Neural crest cell (in vitro differentiated cells): Measurements from ENCODE around the gene GORASP2. TPM values are rescaled to one million over a fixed set of nuclear protein-coding genes. Genes with fewer than 3 reads are reported as not detected.

Experiments
- DNase-seq: peaks from one replicate; pipeline ENCODE4 v3.0.0; 2021; ENCODE audit warnings: low read depth, mixed read lengths, low spot score
- H3K27ac Mint-ChIP-seq: one replicate; pipeline ENCODE4 v1.8.0; 2021; ENCODE audit warnings: mild to moderate bottlenecking, mixed read lengths; ENCODE audit not compliant: unreplicated experiment
- H3K27me3 Mint-ChIP-seq: 2 replicates; pipeline ENCODE4 v1.8.0; 2021; ENCODE audit warnings: low read depth, mild to moderate bottlenecking, mixed read lengths
- H3K36me3 Mint-ChIP-seq: 2 replicates; pipeline ENCODE4 v1.8.0; 2021; ENCODE audit warnings: low read depth, mild to moderate bottlenecking, mixed read lengths
- H3K4me1 Mint-ChIP-seq: 2 replicates; pipeline ENCODE4 v1.8.0; 2021; ENCODE audit warnings: mixed read lengths
- H3K4me3 Mint-ChIP-seq: one replicate; pipeline ENCODE4 v1.8.0; 2021; ENCODE audit warnings: mild to moderate bottlenecking, mixed read lengths
- H3K9me3 Mint-ChIP-seq: 2 replicates; pipeline ENCODE4 v1.8.0; 2021; ENCODE audit warnings: mixed read lengths
- total RNA-seq: library from RNA; stranded (reverse); gene quantifications from 2 replicates; pipeline ENCODE4 v1.2.1, GENCODE V29; 2021
- TF ChIP-seq, protein P1 (sequence below): fragments of 200-600 bp; sonication (generic); conservative IDR thresholded peaks from 2 replicates; pipeline ENCODE4 v1.5.0; 2021; ENCODE audit warnings: antibody characterized with exemption, mild to moderate bottlenecking

GORASP2 gene
- total RNA-seq, 1 donor from 2014 or later: 71.4 TPM

DNA sequence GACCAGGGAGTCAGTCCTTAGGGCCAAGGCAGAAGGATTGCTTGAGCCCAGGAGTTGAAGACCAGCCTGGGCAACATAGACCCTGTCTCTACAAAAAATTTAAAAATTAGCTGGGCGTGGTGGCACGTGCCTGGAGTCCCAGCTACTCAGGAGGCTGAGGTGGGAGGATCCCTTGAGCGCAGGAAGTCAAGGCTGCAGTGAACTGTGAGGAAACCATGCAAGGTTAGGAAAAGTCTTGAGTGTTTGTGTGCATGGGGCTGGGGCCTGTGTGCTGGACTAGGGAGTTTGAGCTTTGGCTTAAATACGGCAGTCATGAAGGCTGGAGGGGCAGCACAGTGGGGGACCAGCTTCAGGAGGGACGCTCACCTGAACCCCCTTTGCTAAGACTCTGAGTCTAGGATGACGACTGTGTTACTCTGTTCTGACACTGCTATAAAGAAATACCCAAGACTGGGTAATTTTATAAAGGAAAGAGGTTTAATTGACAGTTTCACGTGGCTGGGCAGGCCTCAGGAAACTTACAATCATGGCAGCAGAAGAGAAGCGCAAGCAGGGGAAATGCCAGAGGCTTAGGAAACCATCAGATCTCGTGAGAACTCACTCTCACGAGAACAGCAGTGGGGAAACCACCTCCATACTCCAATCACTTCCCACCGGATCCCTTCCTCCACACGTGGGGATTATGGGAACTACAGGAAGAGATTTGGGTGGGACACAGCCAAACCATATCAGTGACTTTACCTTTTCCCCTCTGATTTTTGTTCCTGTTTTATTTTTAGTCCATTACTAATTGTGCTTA lies 39.4 kb downstream of the GORASP2 start:
- H3K27ac Mint-ChIP-seq: no peak overlapping the region

DNA sequence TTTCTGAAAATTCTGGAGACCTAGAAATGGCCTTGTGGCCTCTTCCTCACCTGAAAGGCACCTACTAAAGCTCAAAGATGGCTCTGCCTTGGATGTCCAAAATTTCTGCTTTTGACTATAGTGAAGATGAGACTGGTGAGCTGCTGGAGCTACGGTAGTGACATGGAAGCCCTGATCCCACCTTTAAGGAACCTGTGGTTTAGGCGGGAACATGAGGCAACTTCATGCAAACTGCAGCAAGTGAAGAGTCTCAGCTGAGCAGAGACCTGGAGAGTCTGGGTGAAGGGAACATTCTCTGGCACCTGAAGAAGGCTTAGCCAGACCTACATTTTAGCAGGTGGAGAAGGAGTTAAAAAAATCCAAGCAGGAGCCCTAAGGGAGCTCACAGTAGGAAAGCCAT lies 40.0 kb downstream of the GORASP2 start:
- DNase-seq: no peak
- TF ChIP-seq, protein P1, sequence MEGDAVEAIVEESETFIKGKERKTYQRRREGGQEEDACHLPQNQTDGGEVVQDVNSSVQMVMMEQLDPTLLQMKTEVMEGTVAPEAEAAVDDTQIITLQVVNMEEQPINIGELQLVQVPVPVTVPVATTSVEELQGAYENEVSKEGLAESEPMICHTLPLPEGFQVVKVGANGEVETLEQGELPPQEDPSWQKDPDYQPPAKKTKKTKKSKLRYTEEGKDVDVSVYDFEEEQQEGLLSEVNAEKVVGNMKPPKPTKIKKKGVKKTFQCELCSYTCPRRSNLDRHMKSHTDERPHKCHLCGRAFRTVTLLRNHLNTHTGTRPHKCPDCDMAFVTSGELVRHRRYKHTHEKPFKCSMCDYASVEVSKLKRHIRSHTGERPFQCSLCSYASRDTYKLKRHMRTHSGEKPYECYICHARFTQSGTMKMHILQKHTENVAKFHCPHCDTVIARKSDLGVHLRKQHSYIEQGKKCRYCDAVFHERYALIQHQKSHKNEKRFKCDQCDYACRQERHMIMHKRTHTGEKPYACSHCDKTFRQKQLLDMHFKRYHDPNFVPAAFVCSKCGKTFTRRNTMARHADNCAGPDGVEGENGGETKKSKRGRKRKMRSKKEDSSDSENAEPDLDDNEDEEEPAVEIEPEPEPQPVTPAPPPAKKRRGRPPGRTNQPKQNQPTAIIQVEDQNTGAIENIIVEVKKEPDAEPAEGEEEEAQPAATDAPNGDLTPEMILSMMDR: no peak
- Mint-ChIP-seq H3K9me3 (no peaks in the 10 kb centered on the region), H3K27me3 (peaks cover 2% of the 10 kb centered on the region), H3K4me3 (no peak overlapping the region), H3K36me3 (peaks cover 10% of the 10 kb centered on the region), H3K27ac (no peak overlapping the region), H3K4me1 (peaks cover 14% of the 10 kb centered on the region)

More for the DNA sequence above, 39.4 kb downstream of the GORASP2 start:
- DNase-seq: no peak
- peak overlapping the region; percentile 15 for H3K4me3 Mint-ChIP-seq
- peaks cover 10% of the 10 kb centered on the region for H3K36me3 Mint-ChIP-seq
- no peaks in the 10 kb centered on the region for H3K9me3 Mint-ChIP-seq
- peaks cover 12% of the 10 kb centered on the region for H3K4me1 Mint-ChIP-seq
- TF ChIP-seq, protein P1: no peak
- peaks cover 2% of the 10 kb centered on the region for H3K27me3 Mint-ChIP-seq

DNA sequence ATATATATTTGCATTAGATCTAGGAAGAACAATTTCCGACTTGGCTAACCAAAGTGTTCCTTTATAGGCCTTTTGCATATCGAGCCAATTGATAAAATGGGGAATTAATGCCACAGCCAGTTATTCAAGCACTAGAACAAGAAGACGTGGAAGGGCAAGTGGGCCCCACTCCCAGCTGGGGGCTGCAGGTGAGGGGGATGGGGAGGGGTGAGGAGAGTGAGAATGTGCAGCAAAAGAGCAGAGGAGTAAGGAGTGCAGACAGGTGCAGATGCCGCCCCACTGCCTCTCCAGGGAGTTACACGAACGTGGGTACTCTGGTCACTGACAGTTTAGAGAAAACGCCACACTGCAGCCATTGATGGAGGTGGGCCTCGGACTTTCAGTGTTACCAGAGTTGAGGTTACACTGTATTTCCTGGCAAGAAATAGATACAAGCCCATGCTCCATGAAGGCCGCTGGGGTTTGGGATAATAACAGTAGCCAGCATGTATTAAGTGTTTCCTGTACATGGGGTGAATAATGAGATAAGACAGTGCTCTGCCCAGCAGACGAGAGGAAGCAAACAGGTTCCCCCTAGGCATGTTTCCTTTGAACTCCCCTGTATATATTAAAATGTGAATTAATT lies 40.9 kb downstream of the GORASP2 start:
- Mint-ChIP-seq H3K4me1 (peaks cover 18% of the 10 kb centered on the region), H3K4me3 (peak overlapping the region; percentile 42), H3K27me3 (peaks cover 6% of the 10 kb centered on the region), H3K36me3 (peaks cover 10% of the 10 kb centered on the region), H3K27ac (no peak overlapping the region), H3K9me3 (no peaks in the 10 kb centered on the region)
- TF ChIP-seq, protein P1: no peak
- DNase-seq: no peak

DNA sequence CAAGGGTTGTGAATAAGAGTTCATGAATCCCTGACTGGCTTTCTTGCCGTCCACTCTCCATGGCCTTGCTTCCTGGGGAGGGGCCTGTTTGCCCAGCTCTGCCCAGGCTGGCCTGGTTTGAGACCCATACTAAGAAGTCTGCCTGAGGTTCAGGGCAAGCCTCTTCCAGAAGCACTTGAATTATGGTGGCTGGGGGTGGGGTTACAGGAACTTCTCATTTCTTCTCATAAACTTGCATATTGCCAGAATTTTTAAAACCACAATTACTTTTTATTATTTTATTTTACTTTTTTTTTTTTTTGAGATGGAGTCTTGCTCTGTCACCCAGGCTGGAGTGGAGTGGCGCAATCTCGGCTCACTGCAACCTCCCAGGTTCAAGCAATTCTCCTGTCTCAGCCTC lies 42.0 kb downstream of the GORASP2 start:
- H3K4me3 Mint-ChIP-seq: peak overlapping the region; percentile 34
- no peak overlapping the region for H3K27ac Mint-ChIP-seq
- H3K36me3 Mint-ChIP-seq: peaks cover 10% of the 10 kb centered on the region
- TF ChIP-seq, protein P1: no peak
- no peaks in the 10 kb centered on the region for H3K9me3 Mint-ChIP-seq
- peaks cover 6% of the 10 kb centered on the region for H3K27me3 Mint-ChIP-seq
- DNase-seq: no peak
- H3K4me1 Mint-ChIP-seq: peaks cover 18% of the 10 kb centered on the region

DNA sequence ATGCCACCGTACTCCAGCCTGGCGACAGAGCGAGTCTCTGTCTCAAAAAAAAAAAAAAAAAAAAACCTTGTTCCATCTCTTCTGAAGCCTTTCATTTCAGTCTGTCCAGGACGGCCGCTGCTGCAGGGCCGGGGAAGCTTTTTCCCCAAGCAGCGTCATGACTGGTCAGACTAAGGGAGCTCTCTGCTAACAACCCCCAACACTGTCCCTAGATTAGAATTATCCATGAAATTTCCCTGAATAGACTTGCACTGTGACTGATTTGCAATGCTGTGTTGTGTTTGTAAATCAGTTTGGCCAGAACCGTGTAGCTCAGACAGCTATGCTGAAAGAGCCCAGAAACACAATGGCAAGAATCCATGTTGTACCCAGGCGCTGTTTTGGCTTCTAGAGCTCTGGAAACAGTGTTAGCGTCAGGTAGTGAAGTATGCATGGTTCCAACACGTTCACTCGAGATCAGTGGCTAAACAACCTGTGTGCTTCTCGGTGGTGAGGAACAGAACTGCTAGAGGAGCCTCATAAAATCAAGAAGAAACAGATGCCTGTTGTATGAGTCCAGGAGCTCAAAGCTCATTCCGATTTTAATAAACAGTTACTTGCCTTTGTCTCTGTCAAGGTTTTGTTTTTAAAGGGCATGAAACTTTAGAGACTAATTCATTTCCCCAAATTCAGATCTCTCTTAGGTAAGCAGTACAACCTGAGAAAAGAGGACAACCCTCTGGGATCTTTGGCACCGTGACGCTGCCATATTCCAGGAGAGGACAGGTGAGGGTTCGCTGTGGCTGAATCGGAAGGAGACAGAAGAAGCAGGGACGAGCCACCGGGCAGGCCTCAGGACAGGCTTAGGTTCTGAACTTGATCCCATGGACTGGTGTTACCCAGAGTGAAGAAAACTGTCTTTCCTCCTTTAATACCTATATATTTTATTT lies 43.5 kb downstream of the GORASP2 start:
- Mint-ChIP-seq H3K9me3 (no peaks in the 10 kb centered on the region), H3K36me3 (peaks cover 2% of the 10 kb centered on the region), H3K27me3 (peaks cover 6% of the 10 kb centered on the region), H3K4me1 (peaks cover 18% of the 10 kb centered on the region), H3K4me3 (peak overlapping the region; percentile 85), H3K27ac (peak overlapping the region; percentile 83)
- no peak for DNase-seq
- TF ChIP-seq, protein P1: no peak
